ENCODE data around the gene TRAF5.

TRAF5 gene

GRCh38 chr1:211287218-211287617, 39.4 kb upstream of the TRAF5 start:
- DNase-seq (ENCODE audit: low spot score), result no peak
- in situ Hi-C loops (cut with MboI; ENCODE audit: low pct_unique_long_range_greater_than_20kb, low sequenced_read_pairs, unreplicated experiment), result no loop called here

GRCh38 chr1:211292411-211292810, 34.2 kb upstream of the TRAF5 start:
- DNase-seq (ENCODE audit: low spot score), result no peak
- TF ChIP-seq, protein P1, sequence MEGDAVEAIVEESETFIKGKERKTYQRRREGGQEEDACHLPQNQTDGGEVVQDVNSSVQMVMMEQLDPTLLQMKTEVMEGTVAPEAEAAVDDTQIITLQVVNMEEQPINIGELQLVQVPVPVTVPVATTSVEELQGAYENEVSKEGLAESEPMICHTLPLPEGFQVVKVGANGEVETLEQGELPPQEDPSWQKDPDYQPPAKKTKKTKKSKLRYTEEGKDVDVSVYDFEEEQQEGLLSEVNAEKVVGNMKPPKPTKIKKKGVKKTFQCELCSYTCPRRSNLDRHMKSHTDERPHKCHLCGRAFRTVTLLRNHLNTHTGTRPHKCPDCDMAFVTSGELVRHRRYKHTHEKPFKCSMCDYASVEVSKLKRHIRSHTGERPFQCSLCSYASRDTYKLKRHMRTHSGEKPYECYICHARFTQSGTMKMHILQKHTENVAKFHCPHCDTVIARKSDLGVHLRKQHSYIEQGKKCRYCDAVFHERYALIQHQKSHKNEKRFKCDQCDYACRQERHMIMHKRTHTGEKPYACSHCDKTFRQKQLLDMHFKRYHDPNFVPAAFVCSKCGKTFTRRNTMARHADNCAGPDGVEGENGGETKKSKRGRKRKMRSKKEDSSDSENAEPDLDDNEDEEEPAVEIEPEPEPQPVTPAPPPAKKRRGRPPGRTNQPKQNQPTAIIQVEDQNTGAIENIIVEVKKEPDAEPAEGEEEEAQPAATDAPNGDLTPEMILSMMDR (IDR thresholded peaks at IDR 0.05; ENCODE audit: extremely low read depth, insufficient read depth, missing control alignments), result no peak
- in situ Hi-C loops (cut with MboI; ENCODE audit: low pct_unique_long_range_greater_than_20kb, low sequenced_read_pairs, unreplicated experiment), result no loop called here

More at GRCh38 chr1:211287218-211287617, 39.4 kb upstream of the TRAF5 start:
- TF ChIP-seq, protein P1 (IDR thresholded peaks at IDR 0.05; ENCODE audit: extremely low read depth, insufficient read depth, missing control alignments), result no peak

DNA sequence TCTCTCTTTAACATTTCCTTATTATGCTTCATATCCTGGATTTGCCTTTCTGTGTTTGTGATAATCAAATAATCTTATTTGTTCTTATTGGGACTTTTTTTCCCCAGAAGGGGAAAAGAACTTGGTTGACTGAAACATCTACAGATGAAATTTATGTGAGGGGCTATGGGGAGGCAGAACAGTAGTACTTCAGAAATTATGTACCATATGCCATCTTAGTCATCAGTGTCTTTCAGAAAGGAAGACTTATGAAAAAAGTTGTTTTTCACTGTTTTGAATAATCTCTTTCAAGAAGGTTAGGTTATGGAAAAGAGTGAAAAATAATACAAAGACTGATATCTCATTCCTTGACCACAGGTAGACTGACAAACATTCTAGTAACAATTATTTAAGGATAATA, 30.2 kb upstream of the TRAF5 start:
- DNase-seq (ENCODE audit: low spot score), result no peak
- in situ Hi-C loops (cut with MboI; ENCODE audit: low pct_unique_long_range_greater_than_20kb, low sequenced_read_pairs, unreplicated experiment), result no loop called here
- TF ChIP-seq, protein P1 (IDR thresholded peaks at IDR 0.05; ENCODE audit: extremely low read depth, insufficient read depth, missing control alignments), result no peak

- in situ Hi-C loops (cut with MboI; ENCODE audit: low pct_unique_long_range_greater_than_20kb, low sequenced_read_pairs, unreplicated experiment), result no loop called here
- peak; percentile 61 for DNase-seq (ENCODE audit: low spot score)
- TF ChIP-seq, protein P1 (IDR thresholded peaks at IDR 0.05; ENCODE audit: extremely low read depth, insufficient read depth, missing control alignments), result no peak
These were observed 21.6 kb upstream of the TRAF5 start for GRCh38 chr1:211305044-211305443.

- TF ChIP-seq, protein P1 (IDR thresholded peaks at IDR 0.05; ENCODE audit: extremely low read depth, insufficient read depth, missing control alignments), result no peak
- no peak for DNase-seq (ENCODE audit: low spot score)
- in situ Hi-C loops (cut with MboI; ENCODE audit: low pct_unique_long_range_greater_than_20kb, low sequenced_read_pairs, unreplicated experiment), result no loop called here
These were observed 17.0 kb upstream of the TRAF5 start for GRCh38 chr1:211309617-211310016.

DNA sequence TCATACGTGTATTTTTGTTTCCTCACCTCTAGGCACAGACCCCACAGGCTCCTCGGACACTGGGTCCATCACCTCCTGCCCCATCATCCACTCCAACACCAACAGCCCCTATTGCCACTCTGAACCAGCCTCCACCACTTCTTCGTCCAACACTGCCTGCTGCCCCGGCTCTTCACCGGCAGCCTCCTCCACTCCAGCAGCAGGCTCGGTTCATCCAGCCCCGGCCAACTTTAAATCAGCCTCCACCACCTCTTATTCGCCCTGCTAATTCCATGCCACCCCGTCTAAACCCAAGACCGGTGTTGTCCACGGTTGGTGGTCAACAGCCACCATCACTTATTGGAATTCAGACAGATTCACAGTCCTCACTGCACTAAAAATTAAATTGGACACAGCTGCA, 13.2 kb upstream of the TRAF5 start:
- TF ChIP-seq, protein P1 (IDR thresholded peaks at IDR 0.05; ENCODE audit: extremely low read depth, insufficient read depth, missing control alignments), result no peak
- in situ Hi-C loops (cut with MboI; ENCODE audit: low pct_unique_long_range_greater_than_20kb, low sequenced_read_pairs, unreplicated experiment), result no loop called here
- no peak for DNase-seq (ENCODE audit: low spot score)

Measured in GM13977 (cell line).